ENCODE data around the gene TAOK3. TPM values are rescaled to one million over a fixed set of nuclear protein-coding genes. Genes with fewer than 3 reads are reported as not detected.

The TAOK3 gene
- total RNA-seq, 1 donor from 2014 or later, result 1.1 TPM

GRCh38 chr12:118328486-118329330 is 44.0 kb downstream of the TAOK3 start:
- Mint-ChIP-seq H3K9me3 (no peaks in the 10 kb centered on the region), H3K4me1 (no peaks in the 10 kb centered on the region), H3K4me3 (no peak overlapping the region), H3K27me3 (ENCODE audit: insufficient read depth, low read depth) (no peaks in the 10 kb centered on the region), H3K36me3 (no peaks in the 10 kb centered on the region), H3K27ac (no peak overlapping the region)
- no peaks in the 10 kb centered on the region for H3F3A ChIP-seq (ENCODE audit: low read depth)
- TF ChIP-seq CTCF (IDR thresholded peaks at IDR 0.05) (no peak), EZH2phosphoT487 (IDR thresholded peaks at IDR 0.05) (no peak), EZH2 (IDR thresholded peaks at IDR 0.05) (no peak)
- no peaks in the 10 kb centered on the region for H3K27me3 ChIP-seq
- no peaks in the 10 kb centered on the region for H3K36me3 ChIP-seq
- no peaks in the 10 kb centered on the region for H3K4me1 ChIP-seq
- H4K20me1 ChIP-seq (ENCODE audit: low read depth), result no peaks in the 10 kb centered on the region
- H3K4me2 ChIP-seq, result no peak overlapping the region
- no peaks in the 10 kb centered on the region for H3K9me3 ChIP-seq (ENCODE audit: low read depth)
- no peak overlapping the region for H3K9ac ChIP-seq
- no peaks in the 10 kb centered on the region for H3K79me2 ChIP-seq (ENCODE audit: low read depth)
- no peak overlapping the region for H3K27ac ChIP-seq
- H2AFZ ChIP-seq (replicated peaks), result peak overlapping the region; percentile 54
- no peak overlapping the region for H3K4me3 ChIP-seq
- DNase-seq (ENCODE audit: low spot score), result no peak

GRCh38 chr12:118327391-118327790 is 45.3 kb downstream of the TAOK3 start:
- no peaks in the 10 kb centered on the region for H3K9me3 Mint-ChIP-seq
- Histone ChIP-seq H3K4me3 (no peak overlapping the region), H2AFZ (replicated peaks) (no peak overlapping the region), H3K9ac (no peak overlapping the region), H3K4me2 (no peak overlapping the region), H3K9me3 (ENCODE audit: low read depth) (no peaks in the 10 kb centered on the region), H3K27ac (no peak overlapping the region), H4K20me1 (ENCODE audit: low read depth) (no peaks in the 10 kb centered on the region), H3K79me2 (ENCODE audit: low read depth) (no peaks in the 10 kb centered on the region), H3F3A (ENCODE audit: low read depth) (no peaks in the 10 kb centered on the region), H3K4me1 (no peaks in the 10 kb centered on the region), H3K36me3 (no peaks in the 10 kb centered on the region), H3K27me3 (no peaks in the 10 kb centered on the region)
- no peak for DNase-seq (ENCODE audit: low spot score)
- no peak overlapping the region for H3K4me3 Mint-ChIP-seq
- H3K27ac Mint-ChIP-seq, result no peak overlapping the region
- TF ChIP-seq EZH2phosphoT487 (IDR thresholded peaks at IDR 0.05) (no peak), CTCF (IDR thresholded peaks at IDR 0.05) (no peak), EZH2 (IDR thresholded peaks at IDR 0.05) (no peak)
- no peaks in the 10 kb centered on the region for H3K36me3 Mint-ChIP-seq
- H3K4me1 Mint-ChIP-seq, result no peaks in the 10 kb centered on the region
- no peaks in the 10 kb centered on the region for H3K27me3 Mint-ChIP-seq (ENCODE audit: insufficient read depth, low read depth)

- Mint-ChIP-seq H3K9me3 (no peaks in the 10 kb centered on the region), H3K27ac (no peak overlapping the region), H3K27me3 (ENCODE audit: insufficient read depth, low read depth) (no peaks in the 10 kb centered on the region), H3K4me1 (no peaks in the 10 kb centered on the region), H3K36me3 (no peaks in the 10 kb centered on the region), H3K4me3 (no peak overlapping the region)
- no peak for DNase-seq (ENCODE audit: low spot score)
- Histone ChIP-seq H3K9me3 (ENCODE audit: low read depth) (no peaks in the 10 kb centered on the region), H3K79me2 (ENCODE audit: low read depth) (no peaks in the 10 kb centered on the region), H3K4me2 (no peak overlapping the region), H3K4me3 (no peak overlapping the region), H4K20me1 (ENCODE audit: low read depth) (no peaks in the 10 kb centered on the region), H3K27me3 (no peaks in the 10 kb centered on the region), H2AFZ (replicated peaks) (no peak overlapping the region), H3K27ac (no peak overlapping the region), H3K9ac (no peak overlapping the region), H3F3A (ENCODE audit: low read depth) (no peaks in the 10 kb centered on the region), H3K36me3 (no peaks in the 10 kb centered on the region), H3K4me1 (no peaks in the 10 kb centered on the region)
- TF ChIP-seq EZH2 (IDR thresholded peaks at IDR 0.05), result no peak
- TF ChIP-seq EZH2phosphoT487 (IDR thresholded peaks at IDR 0.05), result no peak
- TF ChIP-seq CTCF (IDR thresholded peaks at IDR 0.05), result no peak
These were observed 45.7 kb downstream of the TAOK3 start for GRCh38 chr12:118326991-118327390.
